Right lobe of liver (tissue), 4 donors: ENCODE results near the gene ADSS2.

Source experiments
- POLR2A ChIP-seq: fragments of 450-650 bp; IDR thresholded peaks from one replicate; pipeline ENCODE4 v1.6.1; 2017; ENCODE audit warnings: antibody characterized with exemption, mild to moderate bottlenecking
- TF ChIP-seq, protein P1 (sequence below), 4 donors: fragments of 200-600 bp in 3 of 4; fragments of 450-650 bp in 1 of 4; IDR thresholded peaks; one replicate each; pipeline versions ENCODE4 v1.5.1 to v1.8.0; 2016 to 2022; ENCODE audit warnings: antibody characterized with exemption in 4 of 4, mild to moderate bottlenecking in 2 of 4
- donor health status: DM: no; HTN: no; CAD: no.
- donor health status: DM: no; HTN: no; CAD: no.
- donor health status: DM: no; HTN: yes; CAD: no.

DNA sequence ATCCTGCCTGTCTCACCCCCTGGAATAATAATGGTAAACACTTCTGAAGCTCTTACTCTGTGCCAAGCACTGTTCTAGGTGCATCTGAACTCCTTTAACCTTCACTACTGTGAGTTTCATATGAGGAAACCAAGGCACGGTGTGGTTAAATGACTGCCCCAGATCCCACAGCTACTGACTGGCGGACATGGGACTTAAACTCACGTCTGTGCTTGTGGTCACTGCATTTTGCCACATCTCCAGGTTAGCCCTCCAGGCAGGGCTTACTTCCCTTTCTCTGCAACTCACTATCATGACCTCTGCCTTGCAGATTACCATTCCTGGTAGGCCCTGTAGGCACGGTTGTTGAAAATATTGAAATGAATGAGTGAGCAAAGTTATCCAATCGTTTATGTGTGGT is 83.4 kb downstream of the ADSS2 start:
- TF ChIP-seq, protein P1, sequence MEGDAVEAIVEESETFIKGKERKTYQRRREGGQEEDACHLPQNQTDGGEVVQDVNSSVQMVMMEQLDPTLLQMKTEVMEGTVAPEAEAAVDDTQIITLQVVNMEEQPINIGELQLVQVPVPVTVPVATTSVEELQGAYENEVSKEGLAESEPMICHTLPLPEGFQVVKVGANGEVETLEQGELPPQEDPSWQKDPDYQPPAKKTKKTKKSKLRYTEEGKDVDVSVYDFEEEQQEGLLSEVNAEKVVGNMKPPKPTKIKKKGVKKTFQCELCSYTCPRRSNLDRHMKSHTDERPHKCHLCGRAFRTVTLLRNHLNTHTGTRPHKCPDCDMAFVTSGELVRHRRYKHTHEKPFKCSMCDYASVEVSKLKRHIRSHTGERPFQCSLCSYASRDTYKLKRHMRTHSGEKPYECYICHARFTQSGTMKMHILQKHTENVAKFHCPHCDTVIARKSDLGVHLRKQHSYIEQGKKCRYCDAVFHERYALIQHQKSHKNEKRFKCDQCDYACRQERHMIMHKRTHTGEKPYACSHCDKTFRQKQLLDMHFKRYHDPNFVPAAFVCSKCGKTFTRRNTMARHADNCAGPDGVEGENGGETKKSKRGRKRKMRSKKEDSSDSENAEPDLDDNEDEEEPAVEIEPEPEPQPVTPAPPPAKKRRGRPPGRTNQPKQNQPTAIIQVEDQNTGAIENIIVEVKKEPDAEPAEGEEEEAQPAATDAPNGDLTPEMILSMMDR (IDR thresholded peaks at IDR 0.05) = no peak
- TF ChIP-seq POLR2A = no peak
